Fibroblast of lung (primary cell): ENCODE results near the gene FZD2. TPM values are rescaled to one million over a fixed set of nuclear protein-coding genes. Genes with fewer than 3 reads are reported as not detected.
"Not testable (repeated sequence)": the region's sequence is repeated elsewhere in the genome, so short reads cannot be mapped to it uniquely, and the experiment has no call there.

Experiments used
- DNase-seq, 2 donors: peaks; one replicate each; pipeline versions ENCODE4 v3.0.0 to v3.0.0-alpha.2; 2010; ENCODE audit warnings: low read depth in 2 of 2
- H2AFZ ChIP-seq: 2 replicates; pipeline ENCODE4 v1.5.1; 2012; ENCODE audit warnings: low read length, control low read depth, inconsistent platforms
- H3K27ac ChIP-seq: 2 replicates; pipeline ENCODE4 v1.5.1; 2011; ENCODE audit warnings: low read length, control low read depth; ENCODE audit not compliant: insufficient read depth
- H3K27me3 ChIP-seq: 2 replicates; pipeline ENCODE4 v1.5.1; 2011; ENCODE audit warnings: mild to moderate bottlenecking, low read length; ENCODE audit not compliant: control insufficient read depth, insufficient read depth
- H3K36me3 ChIP-seq: 2 replicates; pipeline ENCODE4 v1.5.1; 2011; ENCODE audit warnings: low read length; ENCODE audit not compliant: control insufficient read depth, insufficient read depth
- H3K4me1 ChIP-seq: 2 replicates; pipeline ENCODE4 v1.5.1; 2011; ENCODE audit warnings: low read length; ENCODE audit not compliant: control insufficient read depth, insufficient read depth; ENCODE audit errors: extremely low read depth
- H3K4me2 ChIP-seq: 2 replicates; pipeline ENCODE4 v1.5.1; 2011; ENCODE audit warnings: low read length, control low read depth; ENCODE audit not compliant: insufficient read depth; ENCODE audit errors: extremely low read depth
- H3K4me3 ChIP-seq, 4 experiments: fragments of 200-600 bp in 1 of 4; sonication (generic) in 1 of 4; replicated peaks in 1 of 4; 2 replicates each; pipeline ENCODE4 v1.5.1; 2011 to 2016; ENCODE audit warnings: low read length in 4 of 4, low read depth in 3 of 4, mild to moderate bottlenecking in 3 of 4, control low read depth in 2 of 4, inconsistent platforms in 1 of 4, mixed read lengths in 1 of 4; ENCODE audit not compliant: insufficient read depth in 1 of 4; ENCODE audit errors: control extremely low read depth in 1 of 4
- H3K79me2 ChIP-seq: 2 replicates; pipeline ENCODE4 v1.5.1; 2012; ENCODE audit warnings: mild to moderate bottlenecking, low read length, inconsistent platforms; ENCODE audit not compliant: control insufficient read depth, insufficient read depth
- H3K9ac ChIP-seq: 2 replicates; pipeline ENCODE4 v1.5.1; 2011; ENCODE audit warnings: mild to moderate bottlenecking, low read length, control low read depth; ENCODE audit not compliant: insufficient read depth
- H3K9me3 ChIP-seq: 2 replicates; pipeline ENCODE4 v1.5.1; 2012; ENCODE audit warnings: low read depth, low read length; ENCODE audit not compliant: control insufficient read depth, insufficient read depth
- H4K20me1 ChIP-seq: 2 replicates; pipeline ENCODE4 v1.5.1; 2011; ENCODE audit warnings: low read length; ENCODE audit not compliant: control insufficient read depth, insufficient read depth; ENCODE audit errors: extremely low read depth
- EZH2 ChIP-seq: IDR thresholded peaks from 2 replicates; pipeline ENCODE4 v1.5.1; 2012; ENCODE audit warnings: low read length, control low read depth, mild to moderate bottlenecking; ENCODE audit errors: missing control alignments
- polyA plus RNA-seq, 2 donors: library from polyadenylated mRNA; depleted of rRNA in 1 of 2; stranded (reverse) in 1 of 2; unstranded in 1 of 2; fragments of >200 nt; gene quantifications; 2 replicates each; pipeline ENCODE4 v1.2.1, GENCODE V29; 2011 to 2012; ENCODE audit warnings: missing spikeins in 1 of 2
- total RNA-seq: library from RNA; depleted of rRNA; stranded (reverse); fragments of >200 nt; gene quantifications from 2 replicates; pipeline ENCODE4 v1.2.1, GENCODE V29; 2014
- TF ChIP-seq, protein P1 (sequence below), 2 donors: IDR thresholded peaks in 1 of 2; conservative IDR thresholded peaks in 1 of 2; 1 replicate in 1 of 2; 2 replicates in 1 of 2; pipeline ENCODE4 v1.5.1; 2011 to 2012; ENCODE audit warnings: low read length in 2 of 2, control low read depth in 1 of 2, inconsistent platforms in 1 of 2, low read depth in 1 of 2, mild to moderate bottlenecking in 1 of 2

Gene FZD2
- total and polyA plus RNA-seq, 2 donors (not counting 1 experiment from before 2014, with no cell fraction given): 20.3 to 23.2 TPM

DNA sequence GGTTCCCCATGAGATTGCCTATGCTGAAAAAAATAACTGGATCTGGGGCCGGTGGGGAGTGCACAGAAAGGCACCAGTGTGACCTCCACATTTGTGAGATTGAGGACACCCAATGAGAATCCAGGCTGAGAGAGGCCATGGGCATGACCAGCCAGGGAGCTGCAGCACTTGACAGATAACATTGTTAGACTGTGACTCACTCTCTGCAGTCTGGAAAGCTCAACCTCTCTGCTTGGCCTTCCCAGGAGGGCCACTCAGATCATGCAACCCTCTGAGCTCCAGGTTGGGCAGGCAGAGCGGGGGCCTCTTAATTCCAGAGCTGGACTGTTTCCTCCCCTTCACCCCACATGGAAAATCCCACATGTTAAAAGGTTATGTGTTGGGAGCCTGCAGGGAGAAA, 30.1 kb downstream of the FZD2 start:
- H3K27ac ChIP-seq: no peak overlapping the region

DNA sequence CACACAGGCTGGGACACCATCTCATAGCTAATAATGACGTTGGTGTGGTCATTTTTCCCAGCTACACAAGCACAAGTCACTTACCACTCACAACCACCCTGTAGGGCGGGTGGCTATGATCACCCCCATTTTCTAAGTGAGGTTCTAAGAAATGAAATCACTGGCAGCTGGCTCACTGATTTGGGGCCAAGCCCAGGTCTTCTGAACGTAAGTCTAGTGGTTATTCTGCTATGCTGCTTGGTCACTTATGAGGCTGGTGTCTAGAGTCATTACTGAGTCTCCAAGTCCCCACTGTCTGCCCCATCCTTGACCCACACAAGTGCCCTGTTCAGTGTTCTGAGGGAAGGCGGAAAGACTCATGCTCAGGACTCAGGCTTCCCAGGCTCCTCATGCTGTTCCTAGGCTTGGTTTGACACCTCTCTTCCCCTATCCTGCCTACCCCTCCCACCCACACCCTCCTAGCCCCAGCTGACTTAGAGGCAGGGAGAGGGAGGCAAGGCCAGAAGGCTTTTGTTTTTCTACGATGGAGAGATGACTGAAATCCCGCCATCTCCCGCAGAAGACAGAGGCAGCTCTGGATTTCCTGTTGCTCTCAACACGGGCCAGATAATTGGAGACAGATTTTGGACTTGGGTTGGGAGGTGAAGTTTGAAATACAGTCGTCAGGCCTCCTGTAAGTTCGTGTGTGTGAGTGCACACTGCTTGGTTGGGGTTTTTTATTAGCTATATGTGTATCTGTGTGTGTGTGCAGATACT, 32.2 kb downstream of the FZD2 start:
- Histone ChIP-seq H3K27ac (no peak overlapping the region), H3K36me3 (no peaks in the 10 kb centered on the region), H3K4me1 (peaks cover 4% of the 10 kb centered on the region), H2AFZ (no peak overlapping the region), H3K4me3 (no peak overlapping the region), H3K27me3 (peaks cover 10% of the 10 kb centered on the region), H3K4me2 (no peak overlapping the region), H3K9ac (no peak overlapping the region), H3K79me2 (no peaks in the 10 kb centered on the region), H3K9me3 (no peaks in the 10 kb centered on the region), H4K20me1 (no peaks in the 10 kb centered on the region)
- TF ChIP-seq, protein P1, sequence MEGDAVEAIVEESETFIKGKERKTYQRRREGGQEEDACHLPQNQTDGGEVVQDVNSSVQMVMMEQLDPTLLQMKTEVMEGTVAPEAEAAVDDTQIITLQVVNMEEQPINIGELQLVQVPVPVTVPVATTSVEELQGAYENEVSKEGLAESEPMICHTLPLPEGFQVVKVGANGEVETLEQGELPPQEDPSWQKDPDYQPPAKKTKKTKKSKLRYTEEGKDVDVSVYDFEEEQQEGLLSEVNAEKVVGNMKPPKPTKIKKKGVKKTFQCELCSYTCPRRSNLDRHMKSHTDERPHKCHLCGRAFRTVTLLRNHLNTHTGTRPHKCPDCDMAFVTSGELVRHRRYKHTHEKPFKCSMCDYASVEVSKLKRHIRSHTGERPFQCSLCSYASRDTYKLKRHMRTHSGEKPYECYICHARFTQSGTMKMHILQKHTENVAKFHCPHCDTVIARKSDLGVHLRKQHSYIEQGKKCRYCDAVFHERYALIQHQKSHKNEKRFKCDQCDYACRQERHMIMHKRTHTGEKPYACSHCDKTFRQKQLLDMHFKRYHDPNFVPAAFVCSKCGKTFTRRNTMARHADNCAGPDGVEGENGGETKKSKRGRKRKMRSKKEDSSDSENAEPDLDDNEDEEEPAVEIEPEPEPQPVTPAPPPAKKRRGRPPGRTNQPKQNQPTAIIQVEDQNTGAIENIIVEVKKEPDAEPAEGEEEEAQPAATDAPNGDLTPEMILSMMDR (conservative IDR thresholded peaks at IDR 0.05 in 1 of 2, IDR thresholded peaks at IDR 0.05 in 1 of 2; ENCODE audit: low read depth in 1 of 2, low read length in 2 of 2): no peak
- TF ChIP-seq EZH2: no peak
- DNase-seq: peak in 1 of 2 donors; percentile 74

More for the DNA sequence above, 30.1 kb downstream of the FZD2 start:
- Histone ChIP-seq H3K36me3 (no peaks in the 10 kb centered on the region), H3K9ac (no peak overlapping the region), H3K4me2 (peak overlapping the region; percentile 32), H3K9me3 (no peaks in the 10 kb centered on the region), H3K27me3 (no peaks in the 10 kb centered on the region), H3K79me2 (no peaks in the 10 kb centered on the region), H3K4me3 (no peak overlapping the region), H2AFZ (no peak overlapping the region), H4K20me1 (no peaks in the 10 kb centered on the region), H3K4me1 (peaks cover 4% of the 10 kb centered on the region)
- TF ChIP-seq, protein P1 (conservative IDR thresholded peaks at IDR 0.05 in 1 of 2, IDR thresholded peaks at IDR 0.05 in 1 of 2; ENCODE audit: low read depth in 1 of 2, low read length in 2 of 2): no peak
- no peak for TF ChIP-seq EZH2
- peak; percentile 76 to 99 for DNase-seq

DNA sequence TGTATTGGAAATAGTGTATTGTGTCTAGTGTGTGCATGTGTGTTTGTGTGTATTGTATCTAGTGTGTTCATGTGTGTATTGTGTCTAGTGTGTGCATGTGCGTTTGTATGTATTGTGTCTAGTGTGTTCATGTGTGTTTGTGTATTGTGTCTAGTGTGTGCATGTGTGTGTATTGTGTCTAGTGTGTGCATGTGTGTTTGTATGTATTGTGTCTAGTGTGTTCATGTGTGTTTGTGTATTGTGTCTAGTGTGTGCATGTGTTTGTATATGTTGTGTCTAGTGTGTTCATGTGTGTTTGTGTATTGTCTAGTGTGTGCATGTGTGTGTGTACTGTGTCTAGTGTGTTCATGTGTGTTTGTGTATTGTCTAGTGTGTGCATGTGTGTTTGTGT, 32.8 kb downstream of the FZD2 start:
- not testable (repeated sequence) for H3K27ac ChIP-seq, H3K9me3 ChIP-seq, H4K20me1 ChIP-seq, H3K79me2 ChIP-seq, H3K4me3 ChIP-seq, H3K9ac ChIP-seq, H2AFZ ChIP-seq, DNase-seq, H3K4me2 ChIP-seq, H3K4me1 ChIP-seq, H3K36me3 ChIP-seq
- peaks cover 15% of the 10 kb centered on the region for H3K27me3 ChIP-seq

DNA sequence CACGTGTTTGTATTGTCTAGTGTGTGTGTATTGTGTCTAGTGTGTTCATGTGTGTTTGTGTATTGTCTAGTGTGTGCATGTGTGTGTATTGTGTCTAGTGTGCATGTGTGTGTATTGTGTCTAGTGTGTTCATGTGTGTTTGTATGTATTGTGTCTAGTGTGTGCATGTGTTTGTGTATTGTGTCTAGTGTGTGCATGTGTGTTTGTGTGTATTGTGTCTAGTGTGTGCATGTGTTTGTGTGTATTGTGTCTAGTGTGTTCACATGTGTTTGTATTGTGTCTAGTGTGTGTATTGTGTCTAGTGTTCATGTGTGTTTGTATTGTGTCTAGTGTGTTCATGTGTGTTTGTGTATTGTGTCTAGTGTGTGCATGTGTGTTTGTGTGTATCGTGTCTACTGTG, 33.5 kb downstream of the FZD2 start:
- H3K79me2 ChIP-seq, H3K4me3 ChIP-seq, H3K27ac ChIP-seq, DNase-seq, H3K4me1 ChIP-seq, H3K4me2 ChIP-seq, H2AFZ ChIP-seq, H4K20me1 ChIP-seq, H3K9me3 ChIP-seq, H3K9ac ChIP-seq, H3K36me3 ChIP-seq: not testable (repeated sequence)
- peaks cover 16% of the 10 kb centered on the region for H3K27me3 ChIP-seq
